SK-N-MC (cell line): ENCODE results near the gene TCAP.

ENCODE experiments used
- EZH2 ChIP-seq: fragments of 200-600 bp; sonication (generic); IDR thresholded peaks from one replicate; pipeline ENCODE4 v1.6.1; 2017; ENCODE audit warnings: antibody characterized with exemption
- FOXP2 ChIP-seq: optimal IDR thresholded peaks from 2 replicates; pipeline ENCODE3; 2011; ENCODE audit warnings: mild to moderate bottlenecking, moderate library complexity; ENCODE audit not compliant: insufficient read depth; ENCODE audit errors: extremely low read length, control extremely low read depth
- POLR2AphosphoS5 ChIP-seq: IDR thresholded peaks from 2 replicates; pipeline ENCODE4 v1.6.1; 2012; ENCODE audit warnings: mild to moderate bottlenecking, low read depth, low read length, borderline replicate concordance

GRCh38 chr17:39696731-39697130 is 31.6 kb downstream of the TCAP start:
- no peak for TF ChIP-seq EZH2
- TF ChIP-seq POLR2AphosphoS5: no peak
- no peak for TF ChIP-seq FOXP2
